ENCODE measurements around the gene ATRN. TPM values are rescaled to one million over a fixed set of nuclear protein-coding genes. Genes with fewer than 3 reads are reported as not detected.

The ATRN gene
- total and polyA plus RNA-seq, 2 of the 8 experiments (the other 6 are each of a cell fraction or from before 2014, with no cell fraction given), result 12.0 to 17.4 TPM

- Histone ChIP-seq H4K20me1 (replicated peaks in 1 of 2; ENCODE audit: control insufficient read depth in 1 of 2, insufficient read depth in 2 of 2, low read length in 2 of 2) (no peaks in the 10 kb centered on the region), H3K79me1 (ENCODE audit: low read depth, low read length) (no peaks in the 10 kb centered on the region), H2BK20ac (ENCODE audit: low read length) (no peak overlapping the region), H3K27ac (ENCODE audit: low read depth, low read length) (no peak overlapping the region), H3K18ac (ENCODE audit: extremely low read depth, low read length) (no peak overlapping the region), H3K27me3 (replicated peaks in 1 of 4; ENCODE audit: control insufficient read depth in 3 of 4, extremely low read depth in 1 of 4, insufficient read depth in 3 of 4, low read length in 3 of 4) (no peaks in the 10 kb centered on the region), H3K14ac (ENCODE audit: insufficient read length) (no peak overlapping the region), H3K4me2 (ENCODE audit: insufficient read depth in 1 of 2, low read depth in 2 of 2, low read length in 2 of 2) (no peak overlapping the region), H3K4ac (replicated peaks; ENCODE audit: insufficient read length, low read depth, low read length) (no peak overlapping the region), H3K4me1 (replicated peaks in 1 of 4; ENCODE audit: control insufficient read depth in 3 of 4, insufficient read depth in 4 of 4, low read length in 3 of 4) (no peaks in the 10 kb centered on the region), H4K5ac (ENCODE audit: insufficient read length, low read depth, low read length) (no peak overlapping the region), H3K23ac (ENCODE audit: insufficient read length) (no peak overlapping the region), H2BK120ac (replicated peaks; ENCODE audit: low read depth, low read length) (no peak overlapping the region), H3K9ac (replicated peaks in 1 of 4; ENCODE audit: extremely low read depth in 1 of 4, low read depth in 3 of 4, low read length in 3 of 4) (no peak overlapping the region), H3K56ac (replicated peaks; ENCODE audit: insufficient read length, low read depth, low read length) (no peak overlapping the region), H2AFZ (ENCODE audit: low read length) (no peak overlapping the region), H2BK12ac (ENCODE audit: low read depth, low read length) (no peak overlapping the region), H4K8ac (ENCODE audit: extremely low read depth, insufficient read depth, low read length) (no peak overlapping the region), H4K91ac (replicated peaks; ENCODE audit: insufficient read length, low read length) (no peak overlapping the region), H2BK5ac (ENCODE audit: low read depth, low read length) (no peak overlapping the region), H3K23me2 (ENCODE audit: low read depth, low read length) (no peaks in the 10 kb centered on the region), H2BK15ac (ENCODE audit: low read length) (no peak overlapping the region), H3K79me2 (ENCODE audit: control insufficient read depth in 1 of 2, insufficient read depth in 2 of 2, low read length in 2 of 2) (no peaks in the 10 kb centered on the region), H3K9me3 (ENCODE audit: insufficient read depth in 2 of 2, low read depth in 1 of 2, low read length in 1 of 2) (no peaks in the 10 kb centered on the region), H3K36me3 (ENCODE audit: control insufficient read depth in 2 of 4, insufficient read depth in 4 of 4, low read length in 3 of 4) (no peaks in the 10 kb centered on the region), H3K4me3 (ENCODE audit: extremely low read depth in 1 of 4, insufficient read depth in 2 of 4, low read depth in 3 of 4, low read length in 4 of 4) (no peak overlapping the region), H2AK5ac (ENCODE audit: low read depth, low read length) (no peak overlapping the region)
- WGBS, 2 experiments (ENCODE audit: extremely low coverage in 1 of 2, insufficient coverage in 1 of 2, insufficient read length in 1 of 2, insufficient replicate concordance in 2 of 2, low coverage in 1 of 2, low lambda C conversion rate in 2 of 2, missing lambda C conversion rate in 1 of 2), result 89% methylated on average over 1 of the region's 1 CpG; no CpG with 5 or more reads in 1 of the 2 experiments
- CTCF ChIA-PET (ENCODE audit: partially characterized antibody), result no interaction called here
- no peak for TF ChIP-seq EGR1 (IDR thresholded peaks at IDR 0.05; ENCODE audit: borderline replicate concordance, low read depth, low read length)
- TF ChIP-seq SRF (IDR thresholded peaks at IDR 0.05; ENCODE audit: low read depth, low read length), result no peak
- TF ChIP-seq POLR2A (IDR thresholded peaks at IDR 0.05; ENCODE audit: control extremely low read depth in 1 of 2, low read depth in 2 of 2, low read length in 2 of 2), result no peak
- TF ChIP-seq CHD1 (IDR thresholded peaks at IDR 0.05; ENCODE audit: low read depth, low read length), result no peak
- TF ChIP-seq SIX5 (IDR thresholded peaks at IDR 0.05; ENCODE audit: low read depth, low read length), result no peak
- TF ChIP-seq USF2 (IDR thresholded peaks at IDR 0.05; ENCODE audit: low read length), result no peak
- no peak for TF ChIP-seq RXRA (IDR thresholded peaks at IDR 0.05; ENCODE audit: insufficient read depth, low read depth, low read length)
- no peak for TF ChIP-seq ASH2L (IDR thresholded peaks at IDR 0.05; ENCODE audit: low read length)
- TF ChIP-seq TAF1 (IDR thresholded peaks at IDR 0.05; ENCODE audit: low read depth, low read length), result no peak
- TF ChIP-seq HDAC6 (IDR thresholded peaks at IDR 0.05; ENCODE audit: low read depth, low read length), result no peak
- no peak for TF ChIP-seq ZNF274 (IDR thresholded peaks at IDR 0.05; ENCODE audit: borderline replicate concordance, extremely low read depth, low read length)
- TF ChIP-seq NANOG (IDR thresholded peaks at IDR 0.05; ENCODE audit: insufficient read depth, low read depth, low read length, poor library complexity, severe bottlenecking), result no peak
- TF ChIP-seq GABPA (IDR thresholded peaks at IDR 0.05; ENCODE audit: borderline replicate concordance, insufficient read depth, low read length), result no peak
- no peak for TF ChIP-seq NRF1 (IDR thresholded peaks at IDR 0.05; ENCODE audit: low read depth, low read length)
- TF ChIP-seq GTF2F1 (IDR thresholded peaks at IDR 0.05; ENCODE audit: borderline replicate concordance, low read depth, low read length), result no peak
- FAIRE-seq (no peak), DNase-seq (ENCODE audit: low read depth in 1 of 2, low spot score in 2 of 2) (no peak)
- POLR2A ChIA-PET (ENCODE audit: partially characterized antibody), result no interaction called here
Measured at GRCh38 chr20:3545401-3545925, 74.6 kb downstream of the ATRN start.

All from H1 (cell line).